HepG2 (cell line): ENCODE data around the gene BCAS3. TPM values are rescaled to one million over a fixed set of nuclear protein-coding genes. Genes with fewer than 3 reads are reported as not detected.

ENCODE experiments used
- CC2D1A ChIP-seq: sonication (generic); formaldehyde crosslinking; IDR thresholded peaks from 2 replicates; pipeline ENCODE4 v1.8.1; 2023; ENCODE audit warnings: mild to moderate bottlenecking, missing genetic modification reagents
- CHD4 ChIP-seq: fragments of 200-600 bp; sonication (generic); IDR thresholded peaks from 2 replicates; pipeline ENCODE4 v1.7.0; 2017; ENCODE audit warnings: mild to moderate bottlenecking, low read length, borderline replicate concordance
- DPF2 ChIP-seq: sonication (generic); formaldehyde crosslinking; IDR thresholded peaks from 2 replicates; pipeline ENCODE4 v1.4.0; 2020; ENCODE audit warnings: mild to moderate bottlenecking, low read depth, missing genetic modification reagents, borderline replicate concordance
- FOXP4 ChIP-seq: sonication (generic); formaldehyde crosslinking; IDR thresholded peaks from 2 replicates; pipeline ENCODE4 v1.4.0; 2020; ENCODE audit warnings: missing genetic modification reagents
- MAFF ChIP-seq: IDR thresholded peaks from 2 replicates; pipeline ENCODE4 v1.6.1; 2011; ENCODE audit warnings: low read depth, low read length, improper control_type of control experiment
- MATR3 ChIP-seq: sonication (generic); formaldehyde crosslinking; IDR thresholded peaks from 2 replicates; pipeline ENCODE4 v1.4.0; 2020; ENCODE audit warnings: missing genetic modification reagents
- NCOA2 ChIP-seq: sonication (generic); formaldehyde crosslinking; IDR thresholded peaks from 2 replicates; pipeline ENCODE4 v1.8.0; 2022; ENCODE audit warnings: inconsistent platforms
- NR2F6 ChIP-seq, 2 experiments: IDR thresholded peaks; 2 replicates each; pipeline ENCODE4 v1.6.1; 2016; ENCODE audit warnings: antibody characterized with exemption in 1 of 2, mild to moderate bottlenecking in 1 of 2
- PRPF4 ChIP-seq: fragments of 200-400 bp; formaldehyde crosslinking; IDR thresholded peaks from 2 replicates; pipeline ENCODE4 v1.6.1; 2016; ENCODE audit warnings: low read length, low read depth; ENCODE audit not compliant: poor library complexity, severe bottlenecking
- REL ChIP-seq: sonication (generic); formaldehyde crosslinking; conservative IDR thresholded peaks from 2 replicates; pipeline ENCODE4 v1.8.0; 2022; ENCODE audit warnings: mild to moderate bottlenecking, missing genetic modification reagents, moderate library complexity
- SMYD3 ChIP-seq: sonication (generic); formaldehyde crosslinking; IDR thresholded peaks from 2 replicates; pipeline ENCODE4 v1.8.1; 2023; ENCODE audit warnings: mild to moderate bottlenecking, missing genetic modification reagents
- SNRNP70 ChIP-seq: fragments of 200-400 bp; formaldehyde crosslinking; IDR thresholded peaks from 2 replicates; pipeline ENCODE4 v1.6.1; 2017; ENCODE audit warnings: mild to moderate bottlenecking, low read depth, low read length, moderate library complexity
- SRF ChIP-seq: IDR thresholded peaks from 2 replicates; pipeline ENCODE4 v1.6.1; 2011; ENCODE audit warnings: mild to moderate bottlenecking, low read depth, low read length, moderate library complexity
- TCF12 ChIP-seq, 2 experiments: fragments of 450-650 bp in 1 of 2; sonication (generic) in 1 of 2; formaldehyde crosslinking in 1 of 2; IDR thresholded peaks; 2 replicates each; pipeline versions ENCODE4 v1.6.1 to v1.8.0; 2017 to 2022; ENCODE audit warnings: antibody characterized with exemption in 1 of 2, mild to moderate bottlenecking in 1 of 2, missing genetic modification reagents in 1 of 2, moderate library complexity in 1 of 2
- ZMYM3 ChIP-seq: sonication (generic); formaldehyde crosslinking; IDR thresholded peaks from 2 replicates; pipeline ENCODE4 v1.5.1; 2020; ENCODE audit warnings: mild to moderate bottlenecking, missing genetic modification reagents
- ZNF136 ChIP-seq: sonication (generic); formaldehyde crosslinking; IDR thresholded peaks from 2 replicates; pipeline ENCODE4 v1.8.1; 2022; ENCODE audit warnings: low read depth, mild to moderate bottlenecking, moderate library complexity, missing genetic modification reagents
- ZNF24 ChIP-seq: fragments of 450-650 bp; IDR thresholded peaks from 2 replicates; pipeline ENCODE4 v1.6.1; 2017; ENCODE audit warnings: antibody characterized with exemption, mild to moderate bottlenecking
- ZNF614 ChIP-seq: IDR thresholded peaks from 2 replicates; pipeline ENCODE4 v1.6.1; 2018; ENCODE audit warnings: missing biosample characterization, missing genetic modification reagents, inconsistent platforms, borderline replicate concordance
- ZNF782 ChIP-seq: sonication (generic); formaldehyde crosslinking; IDR thresholded peaks from 2 replicates; pipeline ENCODE4 v1.4.0; 2020; ENCODE audit warnings: missing genetic modification reagents, mild to moderate bottlenecking, borderline replicate concordance
- polyA plus RNA-seq, 8 experiments: library from polyadenylated mRNA; depleted of rRNA in 3 of 8; stranded (reverse) in 7 of 8; unstranded in 1 of 8; fragments of >200 nt; fragmentation: Illumina TruSeq in 4 of 8; extraction: Trizol in 4 of 8; gene quantifications; 2 replicates each; pipeline versions ENCODE4 v1.2.1 to v1.2.3, GENCODE V29; 2011 to 2016; ENCODE audit warnings: low read depth in 4 of 8, missing spikeins in 1 of 8, mixed read lengths in 1 of 8; ENCODE audit not compliant: insufficient read depth in 1 of 8
- total RNA-seq, 5 experiments: library from RNA; depleted of rRNA; stranded (reverse); fragments of >200 nt; fragmentation: Illumina TruSeq; extraction: Trizol; gene quantifications; 2 replicates each; pipeline ENCODE4 v1.2.3, GENCODE V29; 2016; ENCODE audit warnings: low read depth in 1 of 5
- TF ChIP-seq, protein P1 (sequence below): sonication (generic); formaldehyde crosslinking; IDR thresholded peaks from 2 replicates; pipeline ENCODE4 v1.4.0; 2020; ENCODE audit warnings: missing genetic modification reagents
- TF ChIP-seq, protein P2 (sequence below): sonication (generic); formaldehyde crosslinking; IDR thresholded peaks from 2 replicates; pipeline ENCODE4 v1.4.0; 2020; ENCODE audit warnings: mild to moderate bottlenecking, low read depth, missing genetic modification reagents
- TF ChIP-seq, protein P3 (sequence below): IDR thresholded peaks from 2 replicates; pipeline ENCODE4 v1.6.1; 2016; ENCODE audit warnings: missing compliant biosample characterization, missing genetic modification reagents, borderline replicate concordance

The BCAS3 gene
- total and polyA plus RNA-seq, 2 of the 13 experiments (the other 11 are each of a cell fraction or from before 2014, with no cell fraction given): 10.7 to 11.2 TPM

GRCh38 chr17:61363601-61364462 is 686.2 kb downstream of the BCAS3 start (continued):
- TF ChIP-seq, protein P1, sequence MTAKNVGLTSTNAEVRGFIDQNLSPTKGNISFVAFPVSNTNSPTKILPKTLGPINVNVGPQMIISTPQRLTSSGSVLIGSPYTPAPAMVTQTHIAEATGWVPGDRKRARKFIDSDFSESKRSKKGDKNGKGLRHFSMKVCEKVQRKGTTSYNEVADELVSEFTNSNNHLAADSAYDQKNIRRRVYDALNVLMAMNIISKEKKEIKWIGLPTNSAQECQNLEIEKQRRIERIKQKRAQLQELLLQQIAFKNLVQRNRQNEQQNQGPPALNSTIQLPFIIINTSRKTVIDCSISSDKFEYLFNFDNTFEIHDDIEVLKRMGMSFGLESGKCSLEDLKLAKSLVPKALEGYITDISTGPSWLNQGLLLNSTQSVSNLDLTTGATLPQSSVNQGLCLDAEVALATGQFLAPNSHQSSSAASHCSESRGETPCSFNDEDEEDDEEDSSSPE (CRISPR knock-in tag): 0 out of 2 replicates have a peak, but pooled peaks have one; percentile 44
- TF ChIP-seq DPF2 (CRISPR knock-in tag) (peak; percentile 42; the same call in 1 of the 2 replicates), CC2D1A (CRISPR knock-in tag) (no peak), TCF12 (IDR thresholded peaks at IDR 0.05) (no peak), TCF12 (CRISPR knock-in tag; IDR thresholded peaks at IDR 0.05) (peak; percentile 6; the same call in 1 of the 2 replicates), MATR3 (CRISPR knock-in tag) (no peak), CHD4 (peak; percentile 30; the same call in 1 of the 2 replicates), REL (CRISPR knock-in tag) (no peak), ZMYM3 (peak; percentile 72; the same call in 1 of the 2 replicates), FOXP4 (CRISPR knock-in tag) (peak; percentile 90), PRPF4 (no peak), NR2F6 (IDR thresholded peaks at IDR 0.05) (peak; percentile 95), NR2F6 (CRISPR knock-in tag; IDR thresholded peaks at IDR 0.05) (peak; percentile 95), ZNF24 (no peak), NCOA2 (peak; percentile 91), ZNF136 (CRISPR knock-in tag) (no peak), ZNF614 (0 out of 2 replicates have a peak, but pooled peaks have one; percentile 64), ZNF782 (CRISPR knock-in tag) (no peak), SRF (no peak), MAFF (no peak), SMYD3 (CRISPR knock-in tag) (peak; percentile 22; the same call in 1 of the 2 replicates), SNRNP70 (no peak)
- TF ChIP-seq, protein P2, sequence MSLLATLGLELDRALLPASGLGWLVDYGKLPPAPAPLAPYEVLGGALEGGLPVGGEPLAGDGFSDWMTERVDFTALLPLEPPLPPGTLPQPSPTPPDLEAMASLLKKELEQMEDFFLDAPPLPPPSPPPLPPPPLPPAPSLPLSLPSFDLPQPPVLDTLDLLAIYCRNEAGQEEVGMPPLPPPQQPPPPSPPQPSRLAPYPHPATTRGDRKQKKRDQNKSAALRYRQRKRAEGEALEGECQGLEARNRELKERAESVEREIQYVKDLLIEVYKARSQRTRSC: no peak
- TF ChIP-seq, protein P3, sequence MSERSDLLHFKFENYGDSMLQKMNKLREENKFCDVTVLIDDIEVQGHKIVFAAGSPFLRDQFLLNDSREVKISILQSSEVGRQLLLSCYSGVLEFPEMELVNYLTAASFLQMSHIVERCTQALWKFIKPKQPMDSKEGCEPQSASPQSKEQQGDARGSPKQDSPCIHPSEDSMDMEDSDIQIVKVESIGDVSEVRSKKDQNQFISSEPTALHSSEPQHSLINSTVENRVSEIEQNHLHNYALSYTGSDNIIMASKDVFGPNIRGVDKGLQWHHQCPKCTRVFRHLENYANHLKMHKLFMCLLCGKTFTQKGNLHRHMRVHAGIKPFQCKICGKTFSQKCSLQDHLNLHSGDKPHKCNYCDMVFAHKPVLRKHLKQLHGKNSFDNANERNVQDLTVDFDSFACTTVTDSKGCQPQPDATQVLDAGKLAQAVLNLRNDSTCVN (CRISPR knock-in tag): peak; percentile 59; the same call in 1 of the 2 replicates
